NOMO-1 treated with DMSO at 0.1 percent for 48 hours (cell line): ENCODE data around the gene MSANTD1.

Experiments
- DNase-seq: peaks from one replicate; lab custom pipeline; 2025; ENCODE audit not compliant: unreplicated experiment; lab: John Stamatoyannopoulos, UW

MSANTD1 gene

DNA sequence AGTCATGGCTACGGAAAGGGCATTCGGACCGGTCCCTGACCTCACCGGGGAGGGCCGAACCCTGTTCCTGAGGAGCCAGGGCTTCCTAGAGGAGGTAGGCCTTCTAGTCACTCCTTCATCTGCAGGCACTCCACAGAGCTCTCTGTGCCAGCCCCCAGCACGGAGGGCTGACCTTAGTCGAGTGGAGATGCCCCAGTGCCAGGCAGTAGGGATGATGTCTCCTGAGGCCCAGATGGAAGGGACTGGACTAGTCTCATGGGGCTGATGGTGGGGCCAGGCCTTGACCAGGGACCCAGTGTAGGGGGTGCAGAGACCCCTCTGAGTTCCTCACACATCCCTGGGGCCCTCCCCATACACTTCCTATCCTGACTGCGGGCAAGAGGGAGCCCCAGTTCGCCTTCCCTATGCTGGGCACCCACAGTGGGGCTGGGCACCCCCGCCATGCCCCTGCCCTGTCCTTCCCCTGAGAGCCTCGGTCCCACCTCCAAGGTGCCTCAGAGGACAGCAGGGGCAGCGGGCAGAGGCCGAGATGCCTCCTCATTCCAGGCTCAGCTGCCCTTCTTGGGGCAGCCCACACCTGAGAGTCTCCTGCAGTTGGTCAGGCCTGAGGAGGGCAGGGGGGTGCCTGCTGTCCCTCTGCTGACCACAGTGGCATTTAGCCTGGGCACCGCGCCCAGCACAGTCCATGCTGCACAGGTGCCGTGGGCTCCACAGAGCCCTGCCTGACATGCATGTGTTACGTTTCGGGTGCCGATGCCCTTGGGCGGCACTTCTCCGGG is 1.4 kb upstream of the MSANTD1 start:
- no peak for DNase-seq

DNA sequence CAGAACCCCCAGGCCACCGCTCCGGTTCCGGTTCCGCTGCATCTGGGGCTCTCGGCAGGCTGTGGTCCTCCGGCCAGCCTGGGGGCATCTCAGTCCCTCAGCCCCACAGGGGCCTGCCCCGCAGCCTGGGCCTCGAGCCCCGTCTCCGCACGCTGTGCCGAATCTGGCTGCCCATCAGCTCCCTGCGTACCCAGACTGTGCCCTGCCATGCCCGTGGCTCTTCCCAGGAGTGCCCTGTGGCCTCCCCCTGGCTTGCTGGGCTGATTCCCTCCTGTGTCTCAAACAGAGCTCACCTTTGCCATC is 830 bp upstream of the MSANTD1 start:
- DNase-seq = no peak

DNA sequence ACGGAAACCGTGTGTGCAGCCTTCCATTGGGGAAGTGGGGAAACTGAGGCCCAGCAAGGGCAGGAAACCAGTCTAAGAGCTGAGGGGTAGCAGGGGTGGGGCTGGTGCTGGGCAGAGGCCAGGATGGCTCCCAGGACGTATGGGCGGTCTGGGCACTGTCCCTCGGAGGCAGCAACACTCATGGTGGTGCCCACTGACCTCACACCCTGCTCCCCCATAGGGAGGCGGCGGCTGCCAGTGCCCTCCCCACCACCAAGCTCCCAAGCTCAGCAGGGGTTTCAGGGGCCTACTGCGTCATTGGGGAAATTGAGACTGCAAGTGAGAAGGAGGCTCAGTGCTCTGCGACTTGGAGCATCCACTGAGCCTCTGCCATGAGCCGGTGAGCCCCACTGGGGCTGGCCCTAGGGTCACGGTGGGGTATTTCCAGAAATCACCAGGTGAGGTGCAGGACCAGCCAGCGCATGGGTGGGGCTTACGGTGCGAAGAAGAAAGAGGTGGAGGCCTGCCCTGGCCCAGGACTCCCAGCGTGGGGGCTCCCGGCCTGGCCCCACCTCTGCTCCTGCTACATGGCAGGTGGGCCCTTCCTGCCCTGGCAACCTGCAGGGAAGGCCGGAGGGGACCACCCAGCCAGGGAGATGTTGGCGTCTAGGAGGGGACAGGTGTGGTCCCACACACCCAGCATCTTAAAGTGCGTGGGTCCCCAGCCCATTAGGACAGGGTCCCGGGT is 915 bp downstream of the MSANTD1 start:
- no peak for DNase-seq

DNA sequence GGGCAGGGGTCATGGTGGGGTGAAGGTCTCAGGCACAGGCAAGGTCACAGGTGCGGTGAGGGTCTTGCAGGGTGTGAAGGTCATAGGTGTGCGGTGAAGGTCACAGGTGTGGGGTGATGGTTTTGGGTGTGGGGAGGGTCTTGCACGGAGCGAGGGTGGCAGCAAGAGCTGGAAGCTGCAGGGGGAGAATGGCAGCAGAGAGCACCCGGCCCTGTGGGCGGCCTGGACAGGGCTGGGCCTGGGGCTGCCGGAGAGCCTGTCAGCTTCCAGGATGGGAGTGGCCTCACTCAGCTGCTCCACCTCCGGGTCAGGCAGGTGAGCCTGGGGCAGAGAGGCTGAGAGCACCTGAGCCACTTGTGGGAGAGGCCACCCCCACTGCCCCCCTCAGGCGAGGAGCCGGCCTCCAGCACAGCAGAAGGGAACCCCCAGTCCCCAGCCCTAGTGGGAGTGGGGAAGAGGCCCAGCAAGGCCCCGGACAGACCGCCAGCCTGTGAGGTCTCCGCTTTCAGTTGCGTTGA is 1.5 kb downstream of the MSANTD1 start:
- DNase-seq = no peak

DNA sequence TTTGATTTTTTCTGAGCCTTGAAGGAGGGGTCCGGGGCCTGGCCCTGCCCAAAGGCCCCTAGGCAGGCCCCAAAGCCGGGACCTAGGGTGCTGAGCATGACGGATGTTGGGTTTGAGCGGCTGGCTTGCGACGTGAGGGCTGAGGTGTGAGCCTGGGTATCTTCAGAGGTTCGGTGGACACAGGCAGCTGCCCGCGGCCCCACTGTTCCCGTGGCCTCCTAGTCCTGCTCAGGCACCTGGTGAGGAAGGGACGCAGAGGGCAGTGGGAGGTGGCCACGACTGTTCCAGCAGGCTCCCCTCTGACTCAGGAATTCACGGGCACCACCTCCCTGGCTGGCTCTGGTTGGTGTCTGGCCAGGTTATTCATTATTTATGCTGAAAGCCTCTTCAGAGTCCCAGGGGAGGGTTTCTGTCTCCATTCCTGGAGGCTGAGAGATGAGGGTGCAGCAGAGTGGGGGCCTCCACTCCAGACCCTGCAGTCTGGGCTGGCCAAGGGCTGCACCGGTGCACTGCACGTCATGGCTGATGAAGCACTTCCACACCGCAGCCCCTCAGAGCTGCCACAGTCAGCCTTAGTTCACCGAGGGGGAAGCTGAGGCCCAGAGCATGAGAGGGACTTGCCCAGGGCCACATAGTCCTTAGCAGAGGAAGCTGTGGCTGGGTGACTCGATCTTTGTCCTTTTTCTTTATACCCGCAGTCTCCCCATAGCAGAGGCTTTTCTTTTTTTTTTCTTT is 2.2 kb downstream of the MSANTD1 start:
- no peak for DNase-seq

DNA sequence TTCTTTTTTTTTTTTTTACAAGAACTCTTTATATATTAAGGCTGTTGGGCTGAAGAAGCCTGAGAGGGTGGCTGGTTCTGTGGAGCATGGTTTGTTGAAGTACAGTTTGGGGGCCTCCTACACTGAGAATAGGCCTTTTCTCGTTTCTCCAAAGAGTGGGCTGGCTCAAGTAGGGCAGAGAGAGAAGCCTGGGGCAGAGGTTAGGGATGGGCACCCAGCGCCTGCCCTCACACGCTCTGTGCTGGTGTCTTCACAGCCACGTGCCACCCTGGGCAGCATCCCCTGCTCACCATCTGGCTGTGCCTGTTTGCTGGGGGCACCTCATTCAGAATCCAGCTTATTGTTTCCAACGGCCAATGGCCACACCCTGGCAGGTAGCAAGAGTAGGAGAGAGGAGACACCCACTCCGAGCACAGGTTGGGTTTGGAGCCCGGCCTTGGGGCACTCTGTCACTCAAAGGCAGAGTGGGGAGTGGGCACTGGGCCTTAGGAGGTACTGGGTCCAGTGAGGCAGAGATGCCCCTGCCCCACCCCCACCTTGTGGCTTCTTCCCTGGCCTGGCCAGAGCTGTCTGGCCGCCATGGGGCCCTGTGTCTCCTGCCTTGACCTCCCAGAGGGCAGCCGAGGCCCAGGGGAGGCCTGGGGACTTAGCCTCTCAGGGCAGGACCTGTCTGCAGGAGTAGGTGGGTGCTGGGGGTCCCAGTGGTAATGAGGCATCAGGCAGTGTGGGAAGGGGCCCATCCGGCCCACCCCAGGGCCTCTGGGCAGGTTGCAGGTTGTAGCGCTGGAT is 2.9 kb downstream of the MSANTD1 start:
- no peak for DNase-seq

DNA sequence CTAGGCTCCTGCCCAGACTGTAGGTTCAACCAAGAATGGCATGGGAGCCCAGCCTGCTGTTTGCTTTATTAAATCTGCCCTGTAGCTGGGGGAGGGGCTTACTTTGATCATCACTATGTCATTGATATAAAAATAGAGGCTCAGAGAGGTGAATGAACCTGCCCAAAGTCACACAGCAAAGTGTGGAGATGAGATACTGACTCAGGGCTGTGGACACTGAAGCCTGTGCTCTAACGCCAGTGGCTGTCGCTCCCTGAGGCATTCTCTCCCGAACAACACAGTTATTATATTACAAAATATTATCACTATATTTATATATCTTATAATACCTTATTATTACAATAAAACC is 3.5 kb downstream of the MSANTD1 start:
- no peak for DNase-seq

DNA sequence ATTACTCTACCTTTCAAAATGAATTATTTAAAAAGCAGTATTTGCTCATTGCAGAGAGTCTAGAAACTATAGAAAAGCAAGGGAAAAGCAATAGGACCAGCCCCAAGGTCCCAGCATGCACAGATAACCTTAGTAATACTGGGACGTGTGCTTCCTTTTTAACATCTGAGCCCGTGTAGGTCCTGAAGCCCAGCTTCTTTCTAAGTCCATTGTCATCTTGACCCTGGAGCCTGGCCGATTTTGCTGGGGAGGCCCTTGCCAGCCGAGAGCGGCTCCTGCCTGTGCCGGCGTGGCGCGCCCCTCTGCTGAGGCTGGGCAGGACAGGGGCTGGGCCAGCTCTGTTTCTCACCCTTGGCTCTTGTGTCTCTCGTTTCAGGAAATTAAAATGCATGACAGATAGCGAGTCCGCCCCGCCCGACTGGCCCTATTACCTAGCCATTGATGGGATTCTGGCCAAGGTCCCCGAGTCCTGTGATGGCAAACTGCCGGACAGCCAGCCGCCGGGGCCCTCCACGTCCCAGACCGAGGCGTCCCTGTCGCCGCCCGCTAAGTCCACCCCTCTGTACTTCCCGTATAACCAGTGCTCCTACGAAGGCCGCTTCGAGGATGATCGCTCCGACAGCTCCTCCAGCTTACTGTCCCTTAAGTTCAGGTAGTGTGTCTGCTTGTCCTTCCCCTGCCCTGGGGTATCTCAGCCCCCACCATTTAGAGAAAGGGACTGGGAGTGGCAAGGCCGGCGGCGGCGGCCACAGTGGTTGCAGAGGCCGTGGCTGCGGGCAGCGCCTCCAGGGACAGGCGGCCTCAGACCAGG is 4.1 kb downstream of the MSANTD1 start:
- DNase-seq = no peak

DNA sequence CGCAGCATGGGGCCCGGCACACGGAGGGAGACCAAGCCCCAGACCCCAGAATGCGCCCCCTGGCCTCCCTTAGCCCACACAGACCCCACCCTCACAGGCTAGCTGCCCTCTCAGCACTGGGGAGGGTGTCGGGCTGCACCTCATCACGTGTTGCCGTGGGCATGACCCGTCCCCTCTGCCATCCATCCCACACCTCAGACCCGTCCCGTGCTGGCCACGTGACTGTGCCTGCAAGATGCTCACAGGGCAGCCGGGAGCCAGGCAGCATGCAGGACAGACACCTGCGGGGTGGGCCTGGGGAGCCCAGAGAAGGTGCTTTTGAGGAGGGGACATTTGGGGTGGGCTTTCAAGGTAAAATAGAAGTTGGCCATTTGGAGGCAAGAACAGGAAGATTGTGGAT is 4.8 kb downstream of the MSANTD1 start:
- no peak for DNase-seq

DNA sequence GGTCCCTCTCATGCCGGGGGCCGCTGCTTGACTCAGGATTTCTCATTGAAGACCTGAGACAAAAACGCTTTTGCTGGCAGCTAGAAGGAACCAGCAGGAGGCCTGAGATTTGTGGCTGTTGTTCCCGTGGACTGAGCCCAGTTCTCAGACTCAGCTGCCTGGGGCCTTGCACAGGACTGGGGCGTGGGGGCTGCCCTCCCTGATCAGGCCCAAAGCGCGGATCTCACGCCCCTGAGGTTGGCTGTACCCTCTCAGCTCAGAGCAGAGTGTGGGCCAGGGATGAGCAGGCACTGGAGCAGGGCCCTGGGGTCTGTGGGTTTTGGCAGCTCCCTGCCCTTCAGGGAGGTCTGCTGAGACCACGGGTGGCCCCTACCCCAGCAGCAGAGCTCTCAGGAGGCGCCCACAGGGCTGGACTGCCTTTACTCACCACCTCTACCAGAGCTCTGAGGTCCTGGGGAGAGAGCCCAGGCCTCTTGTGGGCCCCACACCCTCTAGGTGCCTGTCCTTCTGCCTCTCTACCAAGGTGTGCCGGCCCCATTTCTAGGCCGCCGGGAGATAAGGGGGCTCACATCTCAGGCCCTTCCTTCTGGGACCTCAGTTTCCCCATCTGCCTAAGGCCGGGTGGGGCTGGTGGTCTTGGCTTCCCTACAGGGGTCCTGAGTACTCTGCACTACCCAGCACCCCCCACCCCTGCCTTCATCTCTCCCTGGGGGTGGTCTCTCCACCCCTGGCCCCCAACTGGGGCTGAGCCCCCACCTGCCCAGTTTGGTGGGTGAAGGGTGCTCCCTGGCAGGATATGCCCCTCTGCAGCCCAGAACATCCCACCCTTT is 5.6 kb downstream of the MSANTD1 start:
- DNase-seq = no peak

DNA sequence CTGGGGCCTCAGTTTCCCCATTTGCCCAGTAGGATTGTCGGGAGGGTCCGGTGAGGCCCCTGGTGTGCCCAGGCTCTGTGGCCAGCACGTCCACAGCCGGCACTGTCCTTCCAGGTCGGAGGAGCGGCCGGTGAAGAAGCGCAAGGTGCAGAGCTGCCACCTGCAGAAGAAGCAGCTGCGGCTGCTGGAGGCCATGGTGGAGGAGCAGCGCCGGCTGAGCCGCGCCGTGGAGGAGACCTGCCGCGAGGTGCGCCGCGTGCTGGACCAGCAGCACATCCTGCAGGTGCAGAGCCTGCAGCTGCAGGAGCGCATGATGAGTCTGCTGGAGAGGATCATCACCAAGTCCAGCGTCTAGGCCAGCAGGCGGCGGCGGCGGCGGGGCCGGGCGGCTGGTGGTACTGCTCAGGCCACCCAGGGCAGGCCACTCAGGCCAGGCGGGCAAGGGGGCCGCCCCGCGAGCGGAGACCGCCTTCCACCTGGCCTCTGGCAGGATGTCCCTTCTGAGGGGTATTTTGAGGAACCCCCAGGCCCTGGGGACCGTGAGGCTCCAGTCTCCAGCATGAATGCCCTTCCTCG is 6.7 kb downstream of the MSANTD1 start:
- DNase-seq = no peak

DNA sequence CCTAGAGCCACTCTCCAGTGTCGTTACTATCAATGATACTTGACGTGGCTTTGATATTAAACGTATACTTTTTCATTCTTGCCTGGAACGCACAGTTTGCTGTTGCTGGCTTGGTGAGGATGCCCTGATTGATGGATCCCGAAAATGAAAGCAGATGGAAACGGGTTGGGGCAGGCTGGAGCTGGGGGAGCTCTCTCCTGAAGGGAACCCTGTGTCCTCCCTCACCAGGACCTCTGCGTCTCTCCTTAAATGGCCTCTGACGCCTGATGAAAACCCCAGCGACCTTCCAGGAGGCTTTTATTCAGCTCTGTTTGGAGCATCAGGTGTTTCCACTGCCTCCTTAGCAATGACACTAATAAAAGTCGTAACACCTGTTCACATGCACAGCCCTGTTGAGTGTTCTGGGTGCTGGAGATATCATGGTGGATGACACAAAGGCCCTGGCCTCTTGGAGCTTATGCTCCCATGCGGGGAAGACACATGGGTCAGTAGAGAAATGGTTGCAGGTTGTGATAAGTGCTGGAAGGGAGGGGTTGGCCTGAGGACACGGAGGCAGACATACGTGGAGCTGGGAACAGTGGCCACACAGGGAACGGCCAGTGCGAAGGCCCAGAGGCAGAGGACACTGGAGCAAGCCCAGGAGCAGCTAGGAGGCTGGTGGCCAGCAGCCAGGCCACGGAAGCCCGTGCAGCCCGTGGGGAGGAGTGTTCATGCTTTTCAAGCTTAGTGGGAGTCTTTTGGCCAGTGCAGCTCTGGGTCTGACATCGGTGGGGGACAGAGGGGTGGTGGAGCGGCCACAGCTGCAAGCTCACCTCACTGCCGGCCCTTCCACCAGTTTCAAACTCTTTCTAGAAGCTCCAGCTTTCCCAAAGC is 7.5 kb downstream of the MSANTD1 start:
- no peak for DNase-seq

DNA sequence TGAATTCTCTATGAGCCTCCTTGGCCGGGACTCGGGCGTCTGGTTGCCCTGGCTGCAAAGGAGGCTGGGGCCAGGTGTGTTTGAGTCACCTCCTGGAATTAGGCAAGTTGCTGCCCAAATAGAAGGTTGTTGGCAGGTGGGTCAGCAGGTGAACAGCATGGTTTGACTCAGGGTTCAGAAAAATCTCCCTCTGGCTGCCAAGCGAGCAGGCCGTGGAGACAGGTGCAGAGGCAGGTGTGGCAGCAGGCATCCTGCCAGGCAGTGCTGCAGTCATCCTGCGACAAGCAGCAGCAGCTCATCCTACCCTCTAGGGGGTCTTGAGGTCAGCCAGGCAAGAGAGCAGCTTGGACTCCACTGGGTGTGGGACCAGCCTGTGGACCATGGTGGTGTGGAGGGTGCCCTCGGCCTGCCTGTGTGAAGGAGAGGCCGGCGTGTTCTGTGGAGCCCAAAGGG is 8.2 kb downstream of the MSANTD1 start:
- DNase-seq = no peak

DNA sequence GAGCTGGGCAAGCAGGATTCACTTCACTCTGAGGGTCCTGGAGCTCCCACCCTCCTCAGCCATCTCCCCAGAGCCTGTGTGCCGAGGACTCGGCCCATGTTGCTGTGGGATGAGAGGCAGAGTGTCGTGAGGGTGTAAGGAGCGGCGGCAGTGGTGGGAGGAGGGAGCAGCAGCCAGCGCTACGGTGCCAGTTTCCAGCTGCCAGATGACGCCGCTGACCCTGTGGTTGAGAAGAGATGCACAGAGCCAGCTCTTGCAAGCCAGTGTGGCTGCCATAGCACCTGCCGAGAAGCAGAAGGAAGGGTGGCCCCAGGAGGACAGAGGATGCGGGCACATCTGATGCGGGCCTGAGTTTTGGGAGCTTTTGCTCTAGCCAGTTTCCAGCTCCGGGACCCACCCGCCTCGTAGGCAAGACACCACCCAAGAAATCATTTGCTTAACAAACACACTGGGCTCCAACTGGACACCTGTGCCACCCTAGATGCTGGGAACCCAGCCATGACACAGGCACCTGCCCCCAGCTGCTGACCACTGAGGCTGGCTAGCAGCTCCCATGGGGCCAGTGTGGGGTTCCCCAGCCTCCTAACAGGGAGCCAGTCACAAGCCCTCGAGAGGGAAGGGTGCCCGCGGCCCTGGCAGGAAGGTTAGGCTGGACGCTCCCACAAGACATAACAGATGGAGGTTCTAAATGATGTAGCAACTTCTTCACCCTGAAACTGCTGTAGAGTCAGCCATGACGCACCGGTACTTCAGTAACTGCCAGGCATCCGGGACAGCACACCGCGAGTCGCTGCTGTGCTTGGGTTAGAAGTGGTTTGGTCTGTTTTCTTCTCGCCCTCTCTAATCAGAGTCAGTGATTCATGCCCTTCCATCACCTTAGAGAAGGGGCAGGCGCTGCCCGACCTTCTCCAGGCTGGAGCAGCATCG is 8.9 kb downstream of the MSANTD1 start:
- no peak for DNase-seq

DNA sequence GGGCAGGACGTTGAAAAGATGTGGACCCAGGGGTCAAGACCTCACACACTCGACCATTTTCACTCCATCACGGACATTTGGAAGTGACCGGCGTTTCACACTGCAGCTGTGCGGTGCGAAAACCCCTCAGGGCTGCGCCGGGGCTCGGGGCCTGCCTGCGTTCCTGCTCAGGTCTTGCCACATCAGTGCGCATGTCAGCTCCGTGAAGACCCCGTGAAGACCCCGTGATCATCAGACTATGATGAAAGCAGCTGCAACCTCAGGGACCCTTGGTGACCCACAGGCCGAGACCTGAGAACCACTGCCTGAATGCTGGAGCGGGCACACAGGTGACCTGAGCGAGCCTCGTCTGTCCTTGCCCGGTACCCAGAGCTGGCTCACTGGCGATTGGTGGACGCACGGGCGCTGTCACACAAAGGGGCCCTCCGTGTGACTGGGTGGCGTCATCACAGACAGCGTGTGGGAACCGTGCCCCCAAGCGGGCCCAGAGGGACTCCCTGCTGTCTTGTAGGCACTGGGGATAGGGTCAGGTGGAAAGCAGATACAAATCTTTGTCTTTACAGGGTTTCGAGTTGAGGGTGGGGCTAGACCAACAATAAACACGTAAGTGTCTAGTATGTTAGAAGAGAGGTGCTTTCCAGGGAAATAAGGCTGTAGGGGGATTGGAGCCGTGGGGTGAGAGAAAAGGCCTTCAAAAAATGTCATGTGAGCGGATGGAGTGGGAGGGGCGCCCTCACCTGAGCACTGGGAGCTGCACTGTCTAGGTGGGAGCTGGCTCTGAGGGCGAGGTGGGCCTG is 12.7 kb downstream of the MSANTD1 start:
- no peak for DNase-seq
